GM19463 (cell line): Measurements from ENCODE around the gene IRF8.
"Not testable (repeated sequence)": the region's sequence is repeated elsewhere in the genome, so short reads cannot be mapped to it uniquely, and the experiment has no call there.

ENCODE experiments used
- ATAC-seq: cut with Tn5 transposase; IDR thresholded peaks from one replicate; pipeline ENCODE4 v1.9.1; 2021; ENCODE audit warnings: mild to moderate bottlenecking, moderate library complexity; ENCODE audit not compliant: unreplicated experiment

Gene IRF8

DNA sequence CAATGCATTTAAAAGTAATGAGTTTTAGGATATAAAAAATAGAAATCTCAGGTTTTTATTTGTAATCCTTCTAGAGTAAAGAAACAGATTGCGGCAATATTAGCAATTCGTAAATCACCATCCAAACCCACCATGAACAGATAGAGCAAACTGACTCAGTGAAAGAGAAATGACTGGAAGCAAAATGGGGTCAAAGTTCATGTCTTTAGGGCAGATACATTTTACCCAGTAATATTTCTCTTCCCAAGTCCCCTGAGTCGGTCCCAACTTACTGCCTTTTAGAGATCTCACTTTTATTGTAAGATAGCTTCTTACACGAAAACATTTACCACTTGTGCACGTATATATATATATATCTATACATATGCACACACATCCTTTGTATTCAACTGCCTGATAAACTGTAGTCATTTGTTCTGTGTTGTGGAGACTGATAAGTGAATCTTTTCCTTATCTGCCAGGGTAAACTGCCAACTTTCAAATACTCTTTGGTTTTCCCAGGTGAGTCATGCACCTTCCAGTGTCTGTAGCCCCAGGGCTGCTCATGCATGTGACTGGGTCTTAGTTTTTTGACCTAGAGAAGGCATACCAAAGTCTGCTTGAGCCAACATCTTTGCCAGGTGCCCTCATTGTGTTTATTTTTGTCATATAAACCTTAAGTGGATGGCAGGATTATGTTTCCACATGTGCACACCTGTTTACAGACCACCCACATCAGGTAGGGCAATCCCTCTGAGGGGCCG lies 7.8 kb upstream of the IRF8 start:
- no peak for ATAC-seq

GRCh38 chr16:85891776-85892166 lies 7.2 kb upstream of the IRF8 start:
- ATAC-seq: no peak

- no peak for ATAC-seq
Observed at GRCh38 chr16:85892760-85893159, 6.2 kb upstream of the IRF8 start.

DNA sequence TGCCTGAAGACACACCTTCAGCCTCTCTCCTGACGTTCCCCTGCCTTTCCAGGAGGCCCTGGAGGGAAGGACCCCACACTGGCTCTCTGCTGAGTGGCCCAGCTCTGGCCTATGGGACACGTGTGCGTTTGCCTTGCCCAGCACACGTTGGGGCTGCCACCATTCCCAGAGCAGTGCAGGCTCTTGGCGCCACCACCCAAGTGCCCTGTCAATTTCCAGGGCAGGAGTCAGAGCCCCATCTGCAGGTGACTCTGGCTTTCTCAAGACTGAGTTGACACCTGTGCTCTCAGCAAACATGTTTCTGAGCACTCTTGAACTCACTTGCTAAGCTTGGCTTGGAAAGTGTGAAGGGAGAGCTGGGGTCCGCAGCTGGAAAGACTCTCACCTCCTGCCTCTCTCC lies 4.7 kb upstream of the IRF8 start:
- ATAC-seq: no peak

DNA sequence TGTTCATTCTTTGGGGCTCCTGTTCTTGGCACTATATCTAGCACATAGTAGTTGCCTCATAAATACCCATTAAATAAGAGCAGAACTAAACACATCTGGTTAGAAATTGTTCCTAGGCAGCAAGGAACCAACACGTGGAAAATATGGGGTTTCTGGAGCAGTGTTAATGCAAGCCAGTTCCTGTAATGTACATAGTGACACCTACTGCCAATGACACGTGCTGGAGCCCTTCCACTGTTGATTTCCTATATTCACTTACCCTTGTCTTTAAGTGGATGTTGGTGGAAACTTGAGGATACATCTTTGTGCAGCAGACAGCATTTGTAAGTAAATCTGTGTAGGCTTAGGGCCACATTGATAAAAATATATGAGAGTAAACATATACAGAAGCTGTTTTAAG lies 1.6 kb upstream of the IRF8 start:
- ATAC-seq: no peak

GRCh38 chr16:85899444-85899843 lies 482 bp downstream of the IRF8 start:
- no peak for ATAC-seq

GRCh38 chr16:85900027-85900792 lies 1.2 kb downstream of the IRF8 start:
- ATAC-seq: no peak

- ATAC-seq: no peak
Observed at GRCh38 chr16:85901110-85901509, 2.1 kb downstream of the IRF8 start.

DNA sequence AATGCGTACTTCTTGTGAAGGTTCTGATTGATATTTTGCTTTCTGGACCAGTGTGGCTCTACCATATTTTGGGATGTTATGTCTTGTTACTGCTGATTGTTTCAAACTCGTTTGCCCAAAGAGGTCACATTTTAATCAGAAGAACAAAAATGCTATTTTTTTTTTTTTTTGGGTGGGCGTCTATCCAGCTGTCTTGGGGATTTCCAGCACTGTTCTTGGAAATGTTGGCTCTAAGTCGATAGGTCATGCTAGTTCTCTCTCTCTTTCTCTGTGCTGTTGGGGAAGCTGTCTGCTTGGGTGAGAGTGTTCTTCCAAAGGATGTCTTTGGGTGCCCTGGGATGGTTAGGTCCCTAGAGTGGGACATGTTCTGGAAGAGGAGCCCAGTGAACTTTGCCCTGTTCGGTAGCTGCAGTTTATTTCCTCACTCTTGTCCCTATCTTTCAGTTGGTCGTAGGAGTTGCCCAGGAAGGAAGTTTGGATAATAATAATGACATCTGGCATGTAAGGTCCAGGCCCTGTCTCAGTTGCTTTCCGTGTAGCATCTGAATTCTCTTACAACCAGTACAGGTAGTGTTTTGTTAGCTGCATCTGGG lies 2.9 kb downstream of the IRF8 start:
- ATAC-seq: no peak

DNA sequence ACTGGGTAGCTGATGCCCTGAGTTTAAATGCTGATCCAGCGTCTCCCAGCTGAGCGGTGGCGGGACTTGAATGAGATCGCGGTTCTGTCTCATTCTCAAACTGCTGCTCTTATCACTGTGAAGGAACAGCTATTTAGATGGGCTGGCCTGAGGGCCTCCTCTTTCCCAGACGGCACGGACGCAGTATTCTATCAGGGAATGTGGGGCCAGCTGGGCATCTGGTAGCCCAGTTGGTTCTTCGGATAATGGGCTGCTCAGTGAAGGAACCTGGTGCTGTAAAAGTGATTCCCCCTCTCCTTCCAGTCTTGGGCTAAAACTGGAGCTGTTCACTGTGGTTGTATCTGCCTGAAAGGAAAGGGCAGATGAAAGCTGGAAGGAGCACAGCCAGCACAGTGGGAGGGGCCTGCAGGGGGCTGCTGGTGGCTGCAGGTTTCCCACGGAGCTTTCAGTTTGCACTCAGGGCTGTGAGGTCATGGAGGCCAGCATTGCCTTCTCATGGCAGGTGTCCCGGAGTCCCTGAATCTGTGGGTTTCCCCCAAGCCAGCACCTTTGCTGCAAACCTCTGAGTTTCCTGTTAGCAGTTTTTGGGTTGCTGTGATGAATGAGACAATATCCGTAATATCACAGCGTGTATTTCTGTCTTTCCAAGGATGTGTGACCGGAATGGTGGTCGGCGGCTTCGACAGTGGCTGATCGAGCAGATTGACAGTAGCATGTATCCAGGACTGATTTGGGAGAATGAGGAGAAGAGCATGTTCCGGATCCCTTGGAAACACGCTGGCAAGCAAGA lies 3.6 kb downstream of the IRF8 start:
- ATAC-seq: peak; percentile 70

DNA sequence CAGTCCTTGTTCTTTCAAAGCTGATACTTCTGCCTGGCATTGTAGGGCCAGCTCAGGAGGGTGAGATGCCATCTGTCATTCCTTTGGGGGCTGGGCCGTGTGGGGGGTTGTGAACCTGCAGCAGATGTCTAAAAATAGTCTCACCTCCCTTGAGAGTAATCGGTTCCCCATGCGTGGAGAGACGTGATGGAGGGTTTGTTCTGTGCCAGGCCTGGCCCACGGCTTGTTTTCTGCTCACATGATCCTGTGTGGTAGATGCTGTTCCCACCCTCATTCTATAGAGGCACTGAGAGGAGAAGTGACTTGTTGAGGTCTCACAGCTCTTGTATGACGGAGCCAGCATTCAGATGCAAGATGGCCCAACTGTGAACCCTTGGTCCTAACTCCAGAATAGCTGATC lies 4.6 kb downstream of the IRF8 start:
- no peak for ATAC-seq

DNA sequence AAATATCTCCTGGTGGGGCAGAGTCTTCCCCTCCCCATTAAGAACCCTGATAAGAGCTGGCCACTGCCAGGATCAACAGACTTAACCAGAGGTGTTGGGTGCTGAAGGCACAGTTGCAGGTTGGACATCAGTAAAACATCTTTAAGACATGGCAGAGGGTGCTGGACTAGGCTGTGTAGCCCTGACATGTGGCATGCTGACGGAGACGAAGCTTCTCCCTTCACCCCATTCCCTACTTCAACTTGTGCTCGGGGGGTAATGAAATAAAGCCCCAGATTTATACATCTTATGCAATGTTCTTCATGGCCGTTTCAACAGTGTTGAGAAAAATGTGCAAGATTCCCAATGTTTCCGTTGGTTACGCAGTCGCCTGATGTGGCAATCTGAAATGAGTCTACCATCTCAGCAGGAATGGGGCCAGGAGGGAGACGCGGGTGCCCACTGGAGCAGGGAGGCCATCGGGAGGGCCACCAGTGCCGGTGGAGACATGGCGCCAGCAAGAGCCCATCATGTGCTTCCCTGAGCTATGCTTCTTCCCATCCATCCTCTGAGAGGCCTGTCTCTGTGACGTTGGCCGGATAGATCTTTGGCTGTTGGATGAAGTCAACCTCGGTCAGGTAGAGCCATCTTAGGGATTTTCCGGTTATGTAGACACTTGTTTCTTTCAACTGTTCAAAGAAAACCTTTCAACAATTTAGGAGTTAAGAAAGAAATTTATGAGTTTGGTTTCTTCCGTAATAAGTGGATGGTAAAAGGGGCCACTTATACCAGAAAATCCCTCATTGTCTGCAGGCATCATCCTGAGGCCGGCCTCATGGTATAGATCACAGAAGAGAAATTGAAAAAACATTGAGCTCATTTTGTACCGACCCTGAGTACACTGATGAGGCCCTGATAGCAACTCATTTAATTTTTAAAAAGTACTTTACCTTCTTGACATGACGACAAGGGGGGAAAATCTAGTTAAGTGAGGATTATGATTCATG lies 6.4 kb downstream of the IRF8 start:
- ATAC-seq: no peak

- ATAC-seq: no peak
Observed at GRCh38 chr16:85906349-85906748, 7.4 kb downstream of the IRF8 start.

DNA sequence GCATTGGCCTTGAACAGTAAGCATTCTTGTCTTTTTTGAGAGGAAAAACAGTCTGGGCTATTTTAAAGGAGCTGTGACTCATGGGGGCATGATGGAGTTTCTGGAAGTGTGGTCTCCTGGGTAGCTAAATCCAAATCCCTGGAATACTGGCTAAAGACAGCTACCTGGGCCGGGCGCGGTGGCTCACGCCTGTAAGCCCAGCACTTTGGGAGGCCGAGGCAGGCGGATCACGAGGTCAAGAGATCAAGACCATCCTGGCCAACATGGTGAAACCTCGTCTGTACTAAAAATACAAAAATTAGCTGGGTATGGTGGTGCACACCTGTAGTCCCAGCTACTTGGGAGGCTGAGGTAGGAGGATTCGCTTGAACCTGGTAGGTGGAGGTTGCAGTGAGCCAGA lies 8.3 kb downstream of the IRF8 start:
- ATAC-seq: not testable (repeated sequence)

GRCh38 chr16:85908444-85908843 lies 9.5 kb downstream of the IRF8 start:
- peak; percentile 59 for ATAC-seq

DNA sequence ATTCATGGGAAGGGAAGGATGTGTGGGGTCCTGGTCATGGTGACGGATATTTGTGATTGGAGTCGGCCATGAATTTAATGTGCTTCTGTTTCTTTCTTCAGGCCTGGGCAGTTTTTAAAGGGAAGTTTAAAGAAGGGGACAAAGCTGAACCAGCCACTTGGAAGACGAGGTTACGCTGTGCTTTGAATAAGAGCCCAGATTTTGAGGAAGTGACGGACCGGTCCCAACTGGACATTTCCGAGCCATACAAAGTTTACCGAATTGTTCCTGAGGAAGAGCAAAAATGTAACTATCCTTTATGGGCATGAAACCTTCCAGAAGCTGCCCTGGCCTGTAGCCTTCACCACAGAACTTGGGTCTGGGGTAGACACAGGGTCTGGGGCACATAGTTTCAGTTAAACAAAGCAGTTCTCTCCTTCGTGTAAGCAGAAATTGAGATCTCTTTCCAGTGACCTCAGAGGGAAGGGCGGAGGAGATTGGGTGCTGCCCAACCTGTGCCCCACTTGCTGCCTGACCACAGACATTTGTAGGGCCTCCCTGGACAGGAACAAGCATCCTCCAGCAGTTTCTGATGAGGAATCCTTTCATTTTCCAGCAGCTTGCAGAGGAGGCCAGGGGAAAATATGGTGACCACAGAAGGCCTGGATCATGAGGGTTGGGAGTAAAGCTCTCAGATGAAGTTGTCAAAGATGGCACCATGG lies 10.1 kb downstream of the IRF8 start:
- no peak for ATAC-seq

- ATAC-seq: no peak
Observed at GRCh38 chr16:85909932-85910853, 11.2 kb downstream of the IRF8 start.

DNA sequence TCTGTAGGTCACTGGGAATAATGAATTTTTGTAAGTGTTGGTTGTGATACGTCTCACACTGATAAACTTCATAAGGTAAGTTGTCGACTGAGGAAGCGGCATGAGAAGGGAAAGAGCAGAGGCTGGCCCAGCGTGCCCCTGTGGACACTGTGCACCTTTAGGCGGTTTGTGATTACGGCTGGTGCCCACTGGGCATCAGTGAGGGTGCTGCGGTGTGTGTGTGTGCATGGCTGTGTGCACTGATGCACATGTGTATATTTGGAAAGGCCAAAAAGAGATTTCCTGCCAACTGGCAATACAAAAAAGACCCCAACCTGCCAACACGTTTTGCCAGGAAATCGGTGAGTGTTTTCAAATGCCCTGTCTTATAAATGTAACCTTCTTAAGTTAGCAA lies 11.9 kb downstream of the IRF8 start:
- ATAC-seq: no peak
